H1 (cell line): Measurements from ENCODE around the gene MYPN. TPM values are rescaled to one million over a fixed set of nuclear protein-coding genes. Genes with fewer than 3 reads are reported as not detected.

Experiments
- CTCF ChIA-PET: fragments of 300-600 bp; sonication (Branson Sonifier 250); formaldehyde crosslinking; loops from one replicate; lab custom pipeline; 2021; ENCODE audit not compliant: partially characterized antibody; lab: Charles Lee
- POLR2A ChIA-PET: fragments of 300-600 bp; sonication (Branson Sonifier 250); formaldehyde crosslinking; loops from one replicate; lab custom pipeline; 2021; ENCODE audit warnings: inconsistent platforms; ENCODE audit not compliant: partially characterized antibody; lab: Charles Lee
- DNase-seq, 2 experiments: peaks; one replicate each; pipeline versions ENCODE4 v3.0.0 to v3.0.0-alpha.2; 2010 to 2022; ENCODE audit warnings: low spot score in 2 of 2, low read depth in 1 of 2, mixed read lengths in 1 of 2
- FAIRE-seq: peaks from 2 replicates; lab custom pipeline; 2011; peaks lifted over from hg19 to GRCh38; lab: Jason Lieb, UNC
- H2AFZ ChIP-seq: 2 replicates; pipeline ENCODE4 v1.8.1; 2012; ENCODE audit warnings: low read length, inconsistent platforms
- H2AK5ac ChIP-seq: 2 replicates; pipeline ENCODE4 v1.6.1; 2013; ENCODE audit warnings: low read depth, low read length
- H2BK120ac ChIP-seq: replicated peaks from 2 replicates; pipeline ENCODE3; 2013; ENCODE audit warnings: low read depth, low read length, inconsistent platforms
- H2BK12ac ChIP-seq: 2 replicates; pipeline ENCODE4 v1.6.1; 2013; ENCODE audit warnings: low read depth, low read length
- H2BK15ac ChIP-seq: 2 replicates; pipeline ENCODE4 v1.6.1; 2013; ENCODE audit warnings: low read length
- H2BK20ac ChIP-seq: 2 replicates; pipeline ENCODE4 v1.6.1; 2013; ENCODE audit warnings: low read length
- H2BK5ac ChIP-seq: 2 replicates; pipeline ENCODE4 v1.6.1; 2013; ENCODE audit warnings: low read depth, low read length
- H3K14ac ChIP-seq: 2 replicates; pipeline ENCODE4 v1.6.1; 2013; ENCODE audit warnings: inconsistent platforms; ENCODE audit not compliant: insufficient read length
- H3K18ac ChIP-seq: 2 replicates; pipeline ENCODE4 v1.6.1; 2013; ENCODE audit warnings: low read length; ENCODE audit errors: extremely low read depth
- H3K23ac ChIP-seq: 2 replicates; pipeline ENCODE4 v1.6.1; 2013; ENCODE audit warnings: inconsistent platforms; ENCODE audit not compliant: insufficient read length
- H3K23me2 ChIP-seq: 2 replicates; pipeline ENCODE4 v1.6.1; 2013; ENCODE audit warnings: low read depth, low read length
- H3K27ac ChIP-seq: 2 replicates; pipeline ENCODE4 v1.6.1; 2011; ENCODE audit warnings: low read depth, low read length, inconsistent platforms
- H3K27me3 ChIP-seq, 4 experiments: replicated peaks in 1 of 4; 1 replicate in 1 of 4; 2 replicates in 3 of 4; pipeline versions ENCODE4 v1.6.1 to v1.8.1; 2011 to 2013; ENCODE audit warnings: low read length in 3 of 4, mild to moderate bottlenecking in 3 of 4, inconsistent platforms in 2 of 4, mixed read lengths in 2 of 4, moderate library complexity in 1 of 4; ENCODE audit not compliant: control insufficient read depth in 3 of 4, insufficient read depth in 3 of 4; ENCODE audit errors: extremely low read depth in 1 of 4
- H3K36me3 ChIP-seq, 4 experiments: 2 replicates each; pipeline versions ENCODE4 v1.6.1 to v1.8.1; 2011 to 2013; ENCODE audit warnings: mild to moderate bottlenecking in 4 of 4, low read length in 3 of 4, moderate library complexity in 2 of 4, control low read depth in 1 of 4, inconsistent platforms in 1 of 4; ENCODE audit not compliant: insufficient read depth in 4 of 4, control insufficient read depth in 2 of 4
- H3K4ac ChIP-seq: replicated peaks from 2 replicates; pipeline ENCODE3; 2013; ENCODE audit warnings: low read length, low read depth, mixed read lengths, inconsistent platforms; ENCODE audit not compliant: insufficient read length
- H3K4me1 ChIP-seq, 4 experiments: replicated peaks in 1 of 4; 1 replicate in 1 of 4; 2 replicates in 3 of 4; pipeline versions ENCODE4 v1.6.1 to v1.8.1; 2011 to 2013; ENCODE audit warnings: low read length in 3 of 4, inconsistent platforms in 2 of 4, mixed read lengths in 1 of 4; ENCODE audit not compliant: insufficient read depth in 4 of 4, control insufficient read depth in 3 of 4
- H3K4me2 ChIP-seq, 2 experiments: 2 replicates each; pipeline versions ENCODE4 v1.6.1 to v1.8.1; 2011 to 2013; ENCODE audit warnings: low read depth in 2 of 2, low read length in 2 of 2, control low read depth in 1 of 2, inconsistent platforms in 1 of 2, mild to moderate bottlenecking in 1 of 2; ENCODE audit not compliant: insufficient read depth in 1 of 2
- H3K4me3 ChIP-seq, 4 experiments: fragments of 200-600, 300-600 bp in 1 of 4; sonication (generic), shearing (Covaris generic), sonication (Bioruptor Twin) in 1 of 4; 2 replicates each; pipeline versions ENCODE4 v1.5.1 to v1.8.1; 2011 to 2016; ENCODE audit warnings: low read length in 4 of 4, low read depth in 3 of 4, control low read depth in 2 of 4, inconsistent platforms in 2 of 4, mild to moderate bottlenecking in 2 of 4, mixed read lengths in 1 of 4, moderate library complexity in 1 of 4; ENCODE audit not compliant: insufficient read depth in 2 of 4; ENCODE audit errors: extremely low read depth in 1 of 4
- H3K56ac ChIP-seq: replicated peaks from 2 replicates; pipeline ENCODE3; 2013; ENCODE audit warnings: low read depth, mild to moderate bottlenecking, mixed read lengths, low read length, inconsistent platforms; ENCODE audit not compliant: insufficient read length
- H3K79me1 ChIP-seq: 2 replicates; pipeline ENCODE4 v1.6.1; 2013; ENCODE audit warnings: low read depth, low read length, control low read depth
- H3K79me2 ChIP-seq, 2 experiments: 2 replicates each; pipeline versions ENCODE4 v1.6.1 to v1.8.1; 2012 to 2013; ENCODE audit warnings: low read length in 2 of 2, mild to moderate bottlenecking in 2 of 2, inconsistent platforms in 1 of 2; ENCODE audit not compliant: insufficient read depth in 2 of 2, control insufficient read depth in 1 of 2
- H3K9ac ChIP-seq, 4 experiments: replicated peaks in 1 of 4; 1 replicate in 1 of 4; 2 replicates in 3 of 4; pipeline versions ENCODE4 v1.6.1 to v1.8.1; 2011 to 2013; ENCODE audit warnings: low read depth in 3 of 4, low read length in 3 of 4, control low read depth in 2 of 4, mild to moderate bottlenecking in 2 of 4, moderate library complexity in 2 of 4, inconsistent platforms in 1 of 4; ENCODE audit errors: extremely low read depth in 1 of 4
- H3K9me3 ChIP-seq, 2 experiments: 2 replicates each; pipeline versions ENCODE4 v1.6.1 to v1.8.1; 2012 to 2013; ENCODE audit warnings: mild to moderate bottlenecking in 2 of 2, moderate library complexity in 2 of 2, control low read depth in 1 of 2, inconsistent platforms in 1 of 2, low read depth in 1 of 2, low read length in 1 of 2, mixed read lengths in 1 of 2; ENCODE audit not compliant: insufficient read depth in 2 of 2
- H4K20me1 ChIP-seq, 2 experiments: replicated peaks in 1 of 2; 2 replicates each; pipeline versions ENCODE3 to v1.8.1; 2011 to 2013; ENCODE audit warnings: inconsistent platforms in 2 of 2, low read length in 2 of 2, mild to moderate bottlenecking in 1 of 2; ENCODE audit not compliant: insufficient read depth in 2 of 2, control insufficient read depth in 1 of 2
- H4K5ac ChIP-seq: 2 replicates; pipeline ENCODE4 v1.6.1; 2013; ENCODE audit warnings: low read length, low read depth, mixed read lengths, inconsistent platforms; ENCODE audit not compliant: insufficient read length
- H4K8ac ChIP-seq: 2 replicates; pipeline ENCODE4 v1.8.0; 2013; ENCODE audit warnings: mild to moderate bottlenecking, moderate library complexity, low read length, inconsistent platforms; ENCODE audit not compliant: insufficient read depth; ENCODE audit errors: extremely low read depth
- H4K91ac ChIP-seq: replicated peaks from 2 replicates; pipeline ENCODE3; 2013; ENCODE audit warnings: low read length, mixed read lengths, inconsistent platforms; ENCODE audit not compliant: insufficient read length
- BCL11A ChIP-seq, 2 experiments: IDR thresholded peaks; one replicate each; pipeline ENCODE4 v1.6.1; 2011; ENCODE audit warnings: low read depth in 2 of 2, low read length in 2 of 2, mild to moderate bottlenecking in 2 of 2
- PHF8 ChIP-seq: fragments of 200-600 bp; sonication (generic); conservative IDR thresholded peaks from 2 replicates; pipeline ENCODE4 v1.7.1; 2012; ENCODE audit warnings: low read depth, mild to moderate bottlenecking, inconsistent platforms, low read length, moderate library complexity
- SAP30 ChIP-seq: fragments of 300-600 bp; sonication (generic); IDR thresholded peaks from 2 replicates; pipeline ENCODE4 v1.7.1; 2012; ENCODE audit warnings: low read length, moderate library complexity, mild to moderate bottlenecking, inconsistent platforms; ENCODE audit not compliant: insufficient read depth, insufficient replicate concordance
- SIN3A ChIP-seq, 2 experiments: IDR thresholded peaks in 1 of 2; conservative IDR thresholded peaks in 1 of 2; 2 replicates each; pipeline ENCODE4 v1.6.1; 2011 to 2012; ENCODE audit warnings: low read length in 2 of 2, improper control_type of control experiment in 1 of 2, low read depth in 1 of 2, mild to moderate bottlenecking in 1 of 2
- SUZ12 ChIP-seq: fragments of 200-600 bp; sonication (generic); IDR thresholded peaks from 2 replicates; pipeline ENCODE4 v1.6.1; 2012; ENCODE audit warnings: mild to moderate bottlenecking, inconsistent platforms, low read length, moderate library complexity, mixed read lengths
- YY1 ChIP-seq: IDR thresholded peaks from 2 replicates; pipeline ENCODE4 v1.6.1; 2011; ENCODE audit warnings: low read depth, mild to moderate bottlenecking, low read length
- WGBS, 2 experiments: shearing (Covaris generic) in 1 of 2; methylation state at CpG; one replicate each; pipeline versions ENCODE4 v1.1.6 to v1.1.7; 2013 to 2015; ENCODE audit warnings: low lambda C conversion rate in 2 of 2, mixed read lengths in 2 of 2, inconsistent platforms in 1 of 2, low coverage in 1 of 2, missing lambda C conversion rate in 1 of 2; ENCODE audit not compliant: insufficient replicate concordance in 2 of 2, insufficient coverage in 1 of 2, insufficient read length in 1 of 2; ENCODE audit errors: extremely low coverage in 1 of 2, missing lambda C conversion rate in 1 of 2; 5-methylcytosine and 5-hydroxymethylcytosine counted together
- polyA plus RNA-seq, 7 experiments: library from polyadenylated mRNA; depleted of rRNA in 3 of 7; stranded (reverse) in 5 of 7; unstranded in 2 of 7; fragments of >200 nt in 5 of 7; fragments of 200-250 nt in 2 of 7; gene quantifications; 1 replicate in 5 of 7; 2 replicates in 1 of 7; 4 replicates in 1 of 7; pipeline versions ENCODE4 v1.2.1 to v1.2.3, GENCODE V29; 2011 to 2013; ENCODE audit warnings: missing spikeins in 2 of 7, mixed read lengths in 2 of 7
- total RNA-seq: library from RNA; stranded (reverse); fragmentation: NEBNext Ultra II Directional; extraction: Animal tissue kit (Norgen Biotek cat#: 25700); gene quantifications from 2 replicates; pipeline ENCODE4 v1.2.1, GENCODE V29; 2021

MYPN gene
- total and polyA plus RNA-seq, 2 of the 8 experiments (the other 6 are each of a cell fraction or from before 2014, with no cell fraction given) = not detected

DNA sequence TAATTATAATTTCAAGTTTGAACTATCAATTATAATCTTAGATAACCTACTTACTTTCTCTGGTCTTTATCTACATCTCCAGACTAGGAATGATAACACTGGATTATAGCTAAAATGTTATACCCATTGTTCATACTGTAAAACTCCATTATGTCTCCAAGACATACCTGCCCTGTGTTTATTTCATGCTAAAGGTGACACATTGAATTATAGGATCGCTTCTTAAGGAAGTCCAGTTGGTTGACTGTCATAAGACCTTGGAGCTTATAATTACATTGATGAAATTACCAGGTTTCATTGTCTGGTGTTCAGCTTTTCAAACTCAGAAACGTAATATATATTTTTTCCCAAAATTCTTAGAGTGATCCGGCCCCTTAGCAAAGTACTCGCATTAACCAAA is 18.7 kb upstream of the MYPN start:
- POLR2A ChIA-PET = no interaction called here
- no peak overlapping the region for H3K4me3 ChIP-seq
- 86% methylated on average over 4 of the region's 4 CpGs; no CpG with 5 or more reads in 1 of the 2 experiments for WGBS, 2 experiments

More for the DNA sequence above, 18.7 kb upstream of the MYPN start:
- Histone ChIP-seq H3K4ac (no peak overlapping the region), H2AFZ (no peak overlapping the region), H3K4me2 (no peak overlapping the region), H4K8ac (no peak overlapping the region), H3K9me3 (no peaks in the 10 kb centered on the region), H3K4me1 (peaks cover 0 to 7% (median 0%) of the 10 kb centered on the region in 4 experiments; a peak in 2 of 7 replicates), H3K9ac (no peak overlapping the region), H3K23ac (no peak overlapping the region), H3K79me2 (no peaks in the 10 kb centered on the region), H4K20me1 (no peaks in the 10 kb centered on the region), H3K18ac (no peak overlapping the region), H2BK12ac (no peak overlapping the region), H2AK5ac (no peak overlapping the region), H3K23me2 (no peaks in the 10 kb centered on the region), H3K36me3 (no peaks in the 10 kb centered on the region), H2BK120ac (no peak overlapping the region), H4K91ac (no peak overlapping the region), H3K27me3 (no peaks in the 10 kb centered on the region), H2BK20ac (no peak overlapping the region), H3K14ac (no peak overlapping the region), H3K56ac (no peak overlapping the region), H4K5ac (no peak overlapping the region), H2BK15ac (no peak overlapping the region), H2BK5ac (no peak overlapping the region), H3K27ac (no peak overlapping the region), H3K79me1 (no peaks in the 10 kb centered on the region)
- TF ChIP-seq SIN3A (conservative IDR thresholded peaks at IDR 0.05 in 1 of 2, IDR thresholded peaks at IDR 0.05 in 1 of 2; ENCODE audit: low read depth in 1 of 2, low read length in 2 of 2) (no peak), YY1 (no peak), SAP30 (no peak), BCL11A (IDR thresholded peaks at IDR 0.05; ENCODE audit: low read depth in 2 of 2, low read length in 2 of 2) (no peak), SUZ12 (no peak), PHF8 (no peak)
- CTCF ChIA-PET = interaction anchor here (0.8 to 1.1 kb wide), 4 partner anchors 9 to 112 kb away, joined by 3 to 5 read pairs (median 4); no protein-coding TSS in a partner anchor
- FAIRE-seq (no peak), DNase-seq (no peak)
